Measurements from ENCODE around the gene KRT2. TPM values are rescaled to one million over a fixed set of nuclear protein-coding genes. Genes with fewer than 3 reads are reported as not detected.

The KRT2 gene
- total and polyA plus RNA-seq, 7 donors, result 0.38 TPM; not detected in 6

DNA sequence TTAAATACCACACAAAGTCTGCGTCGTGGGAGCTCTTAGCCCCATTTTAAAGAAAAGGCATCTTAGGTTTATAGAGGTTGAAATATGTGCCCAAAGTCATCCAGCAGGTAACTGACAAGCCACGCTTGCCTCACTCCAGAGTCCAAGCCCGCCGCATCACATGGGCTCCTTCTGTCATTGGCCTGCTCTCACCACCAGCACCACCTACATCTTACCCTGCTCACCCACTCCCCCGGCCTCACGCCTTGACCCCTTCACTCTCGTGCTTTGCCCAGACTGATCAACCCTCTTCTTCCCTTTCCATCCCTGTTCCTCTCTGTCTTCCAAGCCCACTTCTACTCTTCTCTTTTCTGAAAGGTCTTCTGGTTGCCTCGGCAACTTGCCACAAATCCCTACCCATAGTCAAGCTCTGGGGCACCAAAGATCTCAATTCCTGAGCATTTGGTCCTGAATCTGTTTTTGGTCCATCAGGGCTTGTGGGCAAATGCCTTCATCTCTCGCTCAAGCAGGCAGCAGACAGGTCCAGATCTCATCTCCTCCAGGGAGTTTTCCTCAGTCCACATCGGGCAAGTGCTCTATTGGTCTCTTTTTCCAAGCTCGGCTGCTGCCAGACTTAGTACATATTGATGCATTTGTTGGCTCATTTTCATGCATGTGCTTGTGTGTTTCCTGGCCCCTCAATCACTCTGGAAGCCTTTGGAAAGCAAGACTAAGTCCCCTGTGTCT is 31.7 kb upstream of the KRT2 start:
- no peak overlapping the region for H3K27ac ChIP-seq
- no peak overlapping the region for H3K4me3 ChIP-seq
- TF ChIP-seq POLR2AphosphoS5 (IDR thresholded peaks at IDR 0.05) (no peak), POLR2A (IDR thresholded peaks at IDR 0.05) (no peak), EP300 (IDR thresholded peaks at IDR 0.05) (no peak)
- TF ChIP-seq, protein P1, sequence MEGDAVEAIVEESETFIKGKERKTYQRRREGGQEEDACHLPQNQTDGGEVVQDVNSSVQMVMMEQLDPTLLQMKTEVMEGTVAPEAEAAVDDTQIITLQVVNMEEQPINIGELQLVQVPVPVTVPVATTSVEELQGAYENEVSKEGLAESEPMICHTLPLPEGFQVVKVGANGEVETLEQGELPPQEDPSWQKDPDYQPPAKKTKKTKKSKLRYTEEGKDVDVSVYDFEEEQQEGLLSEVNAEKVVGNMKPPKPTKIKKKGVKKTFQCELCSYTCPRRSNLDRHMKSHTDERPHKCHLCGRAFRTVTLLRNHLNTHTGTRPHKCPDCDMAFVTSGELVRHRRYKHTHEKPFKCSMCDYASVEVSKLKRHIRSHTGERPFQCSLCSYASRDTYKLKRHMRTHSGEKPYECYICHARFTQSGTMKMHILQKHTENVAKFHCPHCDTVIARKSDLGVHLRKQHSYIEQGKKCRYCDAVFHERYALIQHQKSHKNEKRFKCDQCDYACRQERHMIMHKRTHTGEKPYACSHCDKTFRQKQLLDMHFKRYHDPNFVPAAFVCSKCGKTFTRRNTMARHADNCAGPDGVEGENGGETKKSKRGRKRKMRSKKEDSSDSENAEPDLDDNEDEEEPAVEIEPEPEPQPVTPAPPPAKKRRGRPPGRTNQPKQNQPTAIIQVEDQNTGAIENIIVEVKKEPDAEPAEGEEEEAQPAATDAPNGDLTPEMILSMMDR (IDR thresholded peaks at IDR 0.05), result no peak
- no peak for DNase-seq
- H3K9me3 ChIP-seq, result no peaks in the 10 kb centered on the region
- intact Hi-C loops (cut with DNase I), result no loop called here
- WGBS, 2 donors, result 92 to 93% methylated on average over 12 of the region's 12 CpGs
- peaks cover 0 to 21% (median 7%) of the 10 kb centered on the region in 3 donors for H3K27me3 ChIP-seq
- H3K36me3 ChIP-seq, result no peaks in the 10 kb centered on the region
- H3K4me1 ChIP-seq, result no peaks in the 10 kb centered on the region

DNA sequence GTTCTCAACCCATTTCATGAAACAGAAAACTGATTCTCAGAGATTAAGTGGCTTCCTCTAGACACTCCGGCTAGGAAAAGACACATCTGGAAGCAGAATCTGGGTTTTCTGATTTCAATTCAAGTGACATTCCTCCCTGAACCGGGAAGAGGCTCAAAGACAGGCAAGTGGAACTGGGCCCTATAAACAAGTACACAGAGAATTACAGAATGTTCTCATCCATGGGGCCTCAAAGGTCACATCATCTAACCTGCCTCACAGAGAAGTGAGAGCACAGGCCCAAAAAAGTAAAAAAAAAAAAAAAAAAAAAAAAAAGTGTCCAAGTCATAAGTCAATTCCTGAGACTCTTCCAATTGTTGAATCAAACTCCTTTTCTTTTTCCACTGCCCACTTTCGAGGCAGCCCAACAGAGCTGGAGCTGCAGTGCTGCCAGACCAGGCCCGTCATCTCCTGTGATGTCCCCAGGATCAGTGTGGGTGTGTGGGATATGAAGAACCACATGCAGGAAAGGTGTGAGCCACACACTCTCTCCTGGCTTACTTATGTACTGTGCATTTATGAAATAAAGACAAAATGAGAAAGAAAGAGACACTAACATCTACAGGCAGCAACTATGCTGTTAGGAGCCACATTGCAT is 31.0 kb upstream of the KRT2 start:
- no peaks in the 10 kb centered on the region for H3K9me3 ChIP-seq
- H3K27ac ChIP-seq, result no peak overlapping the region
- H3K36me3 ChIP-seq, result no peaks in the 10 kb centered on the region
- TF ChIP-seq, protein P1 (IDR thresholded peaks at IDR 0.05), result no peak
- TF ChIP-seq EP300 (IDR thresholded peaks at IDR 0.05) (no peak), POLR2AphosphoS5 (IDR thresholded peaks at IDR 0.05) (no peak)
- no peaks in the 10 kb centered on the region for H3K4me1 ChIP-seq
- no peak for DNase-seq
- intact Hi-C loops (cut with DNase I), result no loop called here
- 80 to 89% methylated on average over 4 of the region's 4 CpGs for WGBS, 2 donors
- no peak overlapping the region for H3K4me3 ChIP-seq
- peaks cover 0 to 17% (median 7%) of the 10 kb centered on the region in 3 donors for H3K27me3 ChIP-seq

DNA sequence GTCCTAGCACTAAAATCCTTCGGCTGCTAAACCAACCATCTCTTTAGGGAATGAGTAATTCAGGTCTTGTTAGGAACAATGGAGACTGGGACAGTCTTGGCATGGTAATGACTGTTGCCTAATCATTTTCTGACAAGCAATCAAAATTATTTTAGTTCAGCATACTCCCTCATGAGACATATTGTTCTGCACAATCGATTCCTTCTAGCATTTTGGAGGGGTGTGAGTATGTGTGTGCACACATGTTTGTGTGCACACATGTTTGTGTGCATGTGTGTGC is 30.3 kb upstream of the KRT2 start:
- TF ChIP-seq POLR2AphosphoS5 (IDR thresholded peaks at IDR 0.05) (no peak), POLR2A (IDR thresholded peaks at IDR 0.05) (no peak), EP300 (IDR thresholded peaks at IDR 0.05) (no peak)
- TF ChIP-seq, protein P1 (IDR thresholded peaks at IDR 0.05), result no peak
- DNase-seq, result no peak
- H3K27me3 ChIP-seq, result peaks cover 0 to 17% (median under 1%) of the 10 kb centered on the region in 3 donors

DNA sequence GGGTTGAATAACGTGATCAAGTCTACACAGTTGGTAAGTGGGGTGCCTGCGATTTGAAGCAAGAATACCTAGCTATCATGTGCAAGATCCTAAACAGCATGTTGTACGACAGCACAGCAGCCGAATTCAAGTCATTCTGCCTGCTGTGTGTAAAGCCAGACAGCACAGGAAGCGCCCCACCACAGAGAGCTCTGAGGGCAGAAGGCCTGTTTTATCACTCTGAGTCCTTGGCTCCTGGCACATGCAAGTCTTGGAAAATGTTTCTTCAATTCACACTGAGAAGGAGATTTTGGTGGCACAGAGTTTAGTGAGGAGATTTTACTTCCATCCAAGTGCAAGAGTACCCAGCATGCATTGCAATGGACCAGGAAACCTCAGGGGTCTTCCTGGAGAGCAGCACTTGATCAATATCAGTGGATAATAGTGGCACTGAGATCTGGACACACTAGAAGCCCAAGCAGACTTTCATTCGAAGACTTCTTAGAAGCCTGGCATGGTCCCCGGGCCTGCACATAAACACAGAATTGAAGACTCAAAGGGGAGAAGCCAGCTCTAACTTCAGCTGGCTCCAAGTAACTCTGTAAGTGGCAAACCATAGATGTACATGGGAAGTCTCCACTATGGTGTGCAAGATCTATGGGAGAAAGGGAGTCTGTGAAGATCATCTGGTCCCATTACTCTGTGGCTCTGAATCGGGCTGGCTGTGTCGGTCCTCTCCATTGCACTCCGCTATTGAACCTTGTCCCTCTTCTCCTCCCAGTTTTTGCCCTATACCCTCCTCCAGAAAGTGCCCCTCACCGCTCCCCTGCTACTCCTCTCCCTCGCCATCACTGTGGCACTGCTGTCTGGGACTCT is 29.7 kb upstream of the KRT2 start:
- WGBS, 2 donors, result 69 to 72% methylated on average over 12 of the region's 12 CpGs
- no peaks in the 10 kb centered on the region for H3K4me1 ChIP-seq
- no peaks in the 10 kb centered on the region for H3K36me3 ChIP-seq
- intact Hi-C loops (cut with DNase I), result no loop called here
- no peaks in the 10 kb centered on the region for H3K9me3 ChIP-seq
- TF ChIP-seq POLR2A (IDR thresholded peaks at IDR 0.05), result no peak
- no peak for TF ChIP-seq EP300 (IDR thresholded peaks at IDR 0.05)
- no peak for TF ChIP-seq POLR2AphosphoS5 (IDR thresholded peaks at IDR 0.05)
- TF ChIP-seq, protein P1 (IDR thresholded peaks at IDR 0.05), result no peak
- DNase-seq, result no peak
- H3K27me3 ChIP-seq, result peaks cover 0 to 12% (median 0%) of the 10 kb centered on the region in 3 donors
- H3K4me3 ChIP-seq, result no peak overlapping the region
- H3K27ac ChIP-seq, result no peak overlapping the region

More for the DNA sequence above, 30.3 kb upstream of the KRT2 start:
- Histone ChIP-seq H3K36me3 (no peaks in the 10 kb centered on the region), H3K27ac (no peak overlapping the region), H3K9me3 (no peaks in the 10 kb centered on the region), H3K4me1 (no peaks in the 10 kb centered on the region), H3K4me3 (no peak overlapping the region)
- 85 to 86% methylated on average over 2 of the region's 2 CpGs for WGBS, 2 donors
- intact Hi-C loops (cut with DNase I), result no loop called here
